ENCODE measurements around the gene P2RX2.

- TF ChIP-seq CTCF (IDR thresholded peaks at IDR 0.05; ENCODE audit: low read depth, low read length, poor library complexity, severe bottlenecking) (no peak), EZH2phosphoT487 (IDR thresholded peaks at IDR 0.05; ENCODE audit: borderline replicate concordance, low read length) (no peak)
Observed at GRCh38 chr12:132595183-132595582, 23.4 kb upstream of the P2RX2 start.
